GM12891 (cell line): Measurements from ENCODE around the gene CSH2.

ENCODE experiments used
- PAX5 ChIP-seq: IDR thresholded peaks from 2 replicates; pipeline ENCODE4 v1.6.1; 2011; ENCODE audit warnings: low read length, moderate library complexity, mild to moderate bottlenecking; ENCODE audit not compliant: insufficient read depth, severe bottlenecking
- POLR2A ChIP-seq: IDR thresholded peaks from 2 replicates; pipeline ENCODE4 v1.6.1; 2011; ENCODE audit warnings: low read depth, low read length, control low read depth
- POLR2AphosphoS5 ChIP-seq: IDR thresholded peaks from 2 replicates; pipeline ENCODE4 v1.6.1; 2011; ENCODE audit warnings: low read depth, low read length, control low read depth
- POU2F2 ChIP-seq: IDR thresholded peaks from 2 replicates; pipeline ENCODE4 v1.6.1; 2011; ENCODE audit warnings: low read depth, mild to moderate bottlenecking, control low read depth, low read length, moderate library complexity
- SPI1 ChIP-seq: IDR thresholded peaks from 2 replicates; pipeline ENCODE4 v1.6.1; 2011; ENCODE audit warnings: low read depth, low read length, control low read depth
- TAF1 ChIP-seq: IDR thresholded peaks from 2 replicates; pipeline ENCODE4 v1.6.1; 2011; ENCODE audit warnings: low read depth, low read length, control low read depth

DNA sequence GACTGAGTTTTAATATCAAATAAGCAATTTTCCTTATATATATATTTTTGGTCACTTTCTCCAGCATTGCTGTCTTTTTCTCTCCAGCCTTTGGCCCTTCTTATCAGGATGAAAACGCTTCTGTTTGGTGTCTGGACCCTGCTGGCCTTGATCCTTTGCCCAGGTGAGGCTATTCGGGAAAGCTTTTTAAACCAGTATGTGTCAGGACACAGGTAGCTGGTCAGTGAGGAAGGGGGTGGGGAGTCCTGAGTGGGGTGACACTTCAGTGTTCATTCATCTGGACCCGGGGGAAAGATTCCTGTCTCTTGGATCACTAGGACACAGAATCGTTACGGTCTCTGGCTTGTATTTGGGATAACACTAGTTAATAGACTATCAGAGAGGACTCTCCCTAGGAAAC is 18.8 kb downstream of the CSH2 start:
- TF ChIP-seq POLR2A, result no peak
- TF ChIP-seq POLR2AphosphoS5, result no peak
- TF ChIP-seq TAF1, result no peak
- no peak for TF ChIP-seq PAX5
- no peak for TF ChIP-seq SPI1
- TF ChIP-seq POU2F2, result no peak
